Measurements from ENCODE around the gene AOPEP. TPM values are rescaled to one million over a fixed set of nuclear protein-coding genes. Genes with fewer than 3 reads are reported as not detected.
A peak's percentile ranks its signal among the peaks of the same experiment; 100 is the strongest.

Gene AOPEP
- total RNA-seq, 6 experiments from 2014 or later = 36.6 to 110 (median 63.3) TPM

GRCh38 chr9:94772639-94773303 lies 46.3 kb downstream of the AOPEP start:
- intact Hi-C loops (cut with DNase I) = loop anchor here in 1 of 2 donors (10.0 kb wide), 2 partner anchors 78 to 352 kb away; no protein-coding TSS in a partner anchor

DNA sequence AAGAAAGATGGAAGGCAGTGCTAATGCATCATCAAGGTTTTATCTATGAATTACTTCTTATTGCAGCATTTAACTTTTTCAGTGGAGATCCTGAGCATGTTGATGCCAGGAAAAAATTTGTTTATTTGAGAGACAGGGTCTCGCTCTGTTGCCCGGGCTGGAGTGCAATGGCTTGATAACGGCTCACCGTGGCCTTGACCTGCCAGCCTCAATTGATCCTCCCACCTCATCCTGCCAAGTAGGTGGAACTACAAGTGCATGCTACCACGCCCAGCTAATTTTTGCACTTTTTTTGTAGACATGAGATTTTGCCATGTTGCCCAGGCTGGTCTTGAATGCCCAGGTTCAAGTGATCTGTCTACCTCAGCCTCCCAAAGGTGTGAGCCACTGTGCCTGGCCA lies 47.2 kb downstream of the AOPEP start:
- 38% methylated on average over 5 of the region's 5 CpGs for WGBS (ENCODE audit: insufficient coverage, low coverage, low lambda C conversion rate, missing lambda C conversion rate)
- DNase-seq (no peak), ATAC-seq (peak; percentile 27 to 74 (median 58))
- no peak for TF ChIP-seq POLR2A (IDR thresholded peaks at IDR 0.05)
- TF ChIP-seq, protein P1, sequence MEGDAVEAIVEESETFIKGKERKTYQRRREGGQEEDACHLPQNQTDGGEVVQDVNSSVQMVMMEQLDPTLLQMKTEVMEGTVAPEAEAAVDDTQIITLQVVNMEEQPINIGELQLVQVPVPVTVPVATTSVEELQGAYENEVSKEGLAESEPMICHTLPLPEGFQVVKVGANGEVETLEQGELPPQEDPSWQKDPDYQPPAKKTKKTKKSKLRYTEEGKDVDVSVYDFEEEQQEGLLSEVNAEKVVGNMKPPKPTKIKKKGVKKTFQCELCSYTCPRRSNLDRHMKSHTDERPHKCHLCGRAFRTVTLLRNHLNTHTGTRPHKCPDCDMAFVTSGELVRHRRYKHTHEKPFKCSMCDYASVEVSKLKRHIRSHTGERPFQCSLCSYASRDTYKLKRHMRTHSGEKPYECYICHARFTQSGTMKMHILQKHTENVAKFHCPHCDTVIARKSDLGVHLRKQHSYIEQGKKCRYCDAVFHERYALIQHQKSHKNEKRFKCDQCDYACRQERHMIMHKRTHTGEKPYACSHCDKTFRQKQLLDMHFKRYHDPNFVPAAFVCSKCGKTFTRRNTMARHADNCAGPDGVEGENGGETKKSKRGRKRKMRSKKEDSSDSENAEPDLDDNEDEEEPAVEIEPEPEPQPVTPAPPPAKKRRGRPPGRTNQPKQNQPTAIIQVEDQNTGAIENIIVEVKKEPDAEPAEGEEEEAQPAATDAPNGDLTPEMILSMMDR (IDR thresholded peaks at IDR 0.05) = no peak
- no peaks in the 10 kb centered on the region for H3K36me3 ChIP-seq
- H3K27me3 ChIP-seq = no peaks in the 10 kb centered on the region
- peaks cover 0 to 5% (median 0%) of the 10 kb centered on the region in 4 donors for H3K4me1 ChIP-seq
- H3K27ac ChIP-seq = no peak overlapping the region
- no peaks in the 10 kb centered on the region for H3K9me3 ChIP-seq
- intact Hi-C loops (cut with DNase I) = loop anchor here in 1 of 2 donors (10.0 kb wide), 2 partner anchors 79 to 351 kb away; no protein-coding TSS in a partner anchor
- no peak overlapping the region for H3K4me3 ChIP-seq

More at GRCh38 chr9:94772639-94773303, 46.3 kb downstream of the AOPEP start:
- H3K4me1 ChIP-seq = peaks cover 0 to 5% (median 0%) of the 10 kb centered on the region in 4 donors
- no peak overlapping the region for H3K27ac ChIP-seq
- H3K27me3 ChIP-seq = no peaks in the 10 kb centered on the region
- no peak for ATAC-seq
- H3K9me3 ChIP-seq = no peaks in the 10 kb centered on the region
- 83% methylated on average over 2 of the region's 4 CpGs for WGBS (ENCODE audit: insufficient coverage, low coverage, low lambda C conversion rate, missing lambda C conversion rate)
- TF ChIP-seq, protein P1 (IDR thresholded peaks at IDR 0.05) = no peak
- no peak for TF ChIP-seq POLR2A (IDR thresholded peaks at IDR 0.05)
- no peak overlapping the region for H3K4me3 ChIP-seq
- H3K36me3 ChIP-seq = no peaks in the 10 kb centered on the region
- no peak for DNase-seq

- Histone ChIP-seq H3K27me3 (no peaks in the 10 kb centered on the region), H3K4me3 (no peak overlapping the region), H3K9me3 (no peaks in the 10 kb centered on the region), H3K4me1 (peaks cover 0 to 5% (median 0%) of the 10 kb centered on the region in 4 donors), H3K27ac (no peak overlapping the region), H3K36me3 (no peaks in the 10 kb centered on the region)
- intact Hi-C loops (cut with DNase I) = loop anchor here in 1 of 2 donors (10.0 kb wide), 2 partner anchors 83 to 347 kb away; no protein-coding TSS in a partner anchor
- 85% methylated on average over 4 of the region's 4 CpGs for WGBS (ENCODE audit: insufficient coverage, low coverage, low lambda C conversion rate, missing lambda C conversion rate)
- ATAC-seq = no peak
- TF ChIP-seq, protein P1 (IDR thresholded peaks at IDR 0.05) = no peak
- TF ChIP-seq POLR2A (IDR thresholded peaks at IDR 0.05) = no peak
- no peak for DNase-seq
Measured at GRCh38 chr9:94778013-94778412, 51.5 kb downstream of the AOPEP start.

GRCh38 chr9:94779031-94779430 lies 52.5 kb downstream of the AOPEP start:
- no peak for DNase-seq
- H3K27ac ChIP-seq = no peak overlapping the region
- 83% methylated on average over 2 of the region's 2 CpGs for WGBS (ENCODE audit: insufficient coverage, low coverage, low lambda C conversion rate, missing lambda C conversion rate)
- no peaks in the 10 kb centered on the region for H3K9me3 ChIP-seq
- no peak overlapping the region for H3K4me3 ChIP-seq
- TF ChIP-seq, protein P1 (IDR thresholded peaks at IDR 0.05) = no peak
- no peak for TF ChIP-seq POLR2A (IDR thresholded peaks at IDR 0.05)
- H3K27me3 ChIP-seq = no peaks in the 10 kb centered on the region
- no peaks in the 10 kb centered on the region for H3K36me3 ChIP-seq
- no peak for ATAC-seq
- intact Hi-C loops (cut with DNase I) = loop anchor here in 1 of 2 donors (10.0 kb wide), 2 partner anchors 84 to 346 kb away; no protein-coding TSS in a partner anchor
- H3K4me1 ChIP-seq = peaks cover 0 to 6% (median 0%) of the 10 kb centered on the region in 4 donors
